Measurements from ENCODE around the gene SLC13A5. TPM values are rescaled to one million over a fixed set of nuclear protein-coding genes. Genes with fewer than 3 reads are reported as not detected.

The SLC13A5 gene
- total RNA-seq, 3 donors from 2014 or later: 0.13 TPM; not detected in 2

DNA sequence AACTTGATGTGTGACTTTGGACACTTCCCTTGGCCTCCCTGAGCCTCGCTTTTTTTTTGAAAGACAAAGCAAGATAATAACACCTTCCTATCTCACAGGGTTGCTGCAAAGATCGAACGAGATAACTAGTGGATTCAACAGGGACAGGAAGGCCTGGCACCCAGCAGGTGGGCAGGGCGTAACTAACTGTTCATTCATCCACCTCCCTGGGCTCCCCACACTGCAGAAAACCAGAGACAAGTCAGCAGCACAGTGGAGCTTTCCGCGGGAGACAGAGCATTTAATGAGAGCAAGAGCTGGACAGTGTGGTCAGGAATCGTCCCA is 28.7 kb downstream of the SLC13A5 start:
- H3K4me3 Mint-ChIP-seq: no peak overlapping the region
- DNase-seq (no peak), ATAC-seq (no peak)
- H3K27me3 Mint-ChIP-seq (ENCODE audit: low read depth): peaks cover 34% of the 10 kb centered on the region
- no peaks in the 10 kb centered on the region for H3K4me1 Mint-ChIP-seq (ENCODE audit: low read depth)
- no peaks in the 10 kb centered on the region for H3K9me3 Mint-ChIP-seq
- no peaks in the 10 kb centered on the region for H3K36me3 Mint-ChIP-seq (ENCODE audit: insufficient read depth)

DNA sequence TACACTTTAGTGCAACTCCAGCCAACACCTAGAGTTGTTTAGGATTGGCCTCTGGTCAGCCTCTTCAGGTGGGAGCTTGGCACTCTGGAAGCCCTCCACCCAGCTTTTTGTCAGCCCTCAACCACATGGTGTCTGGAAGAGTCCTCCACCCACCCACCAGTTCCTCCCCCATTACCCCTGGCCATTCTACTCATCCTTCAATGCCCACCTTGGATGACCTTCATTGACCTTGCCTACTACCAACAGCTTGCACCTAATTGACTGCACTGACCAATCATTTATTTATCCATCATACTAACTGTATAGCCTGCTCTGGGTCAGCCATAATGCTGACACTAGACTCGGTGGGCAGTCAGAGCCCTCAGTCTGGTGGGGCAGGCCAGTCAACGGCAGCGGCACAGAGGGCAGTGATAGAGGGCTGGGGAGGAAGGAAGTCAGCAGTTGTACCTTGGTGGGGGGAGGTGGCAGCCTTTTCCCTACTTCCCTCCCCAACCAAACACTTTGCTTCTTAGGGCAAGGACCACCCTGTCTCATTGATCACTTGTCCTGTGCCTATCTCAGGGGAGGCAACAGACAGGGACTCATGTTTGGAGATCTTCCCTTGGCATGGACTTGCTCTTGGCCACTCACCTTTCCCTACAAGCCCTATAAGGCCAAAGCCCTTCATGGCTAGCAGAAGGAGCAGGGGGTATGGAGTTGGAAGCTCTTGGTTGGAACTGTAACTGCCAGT is 29.3 kb downstream of the SLC13A5 start:
- Mint-ChIP-seq H3K27me3 (ENCODE audit: low read depth) (peaks cover 36% of the 10 kb centered on the region), H3K36me3 (ENCODE audit: insufficient read depth) (no peaks in the 10 kb centered on the region), H3K9me3 (no peaks in the 10 kb centered on the region), H3K4me1 (ENCODE audit: low read depth) (no peaks in the 10 kb centered on the region), H3K4me3 (no peak overlapping the region)
- no peak for DNase-seq
- no peak for ATAC-seq

GRCh38 chr17:6683081-6683684 is 30.0 kb downstream of the SLC13A5 start:
- Mint-ChIP-seq H3K27me3 (ENCODE audit: low read depth) (peaks cover 41% of the 10 kb centered on the region), H3K9me3 (no peaks in the 10 kb centered on the region), H3K36me3 (ENCODE audit: insufficient read depth) (no peaks in the 10 kb centered on the region), H3K4me3 (no peak overlapping the region), H3K4me1 (ENCODE audit: low read depth) (no peaks in the 10 kb centered on the region)
- ATAC-seq (no peak), DNase-seq (no peak)

- Mint-ChIP-seq H3K9me3 (no peaks in the 10 kb centered on the region), H3K4me3 (no peak overlapping the region), H3K36me3 (ENCODE audit: insufficient read depth) (no peaks in the 10 kb centered on the region), H3K4me1 (ENCODE audit: low read depth) (peaks cover 3% of the 10 kb centered on the region), H3K27me3 (ENCODE audit: low read depth) (peaks cover 39% of the 10 kb centered on the region)
- DNase-seq: no peak
- ATAC-seq: no peak
Observed at GRCh38 chr17:6682339-6682738, 30.8 kb downstream of the SLC13A5 start.

DNA sequence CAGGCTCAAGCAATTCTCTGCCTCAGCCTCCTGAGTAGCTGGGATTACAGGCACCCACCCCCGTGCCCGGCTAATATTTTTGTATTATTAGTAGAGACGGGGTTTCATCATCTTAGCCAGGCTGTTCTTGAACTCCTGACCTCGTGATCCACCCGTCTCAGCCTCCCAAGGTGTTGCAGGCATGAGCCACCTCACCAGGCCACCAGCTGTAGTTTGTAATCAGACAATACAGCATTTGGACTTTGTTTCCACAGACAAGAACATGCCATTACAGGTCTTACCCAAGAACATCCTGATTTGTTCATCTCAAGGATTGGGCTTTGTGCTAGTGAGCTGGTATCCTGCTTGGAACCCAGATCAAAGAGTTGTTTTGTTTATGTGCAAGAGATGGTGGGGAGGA is 31.5 kb downstream of the SLC13A5 start:
- Mint-ChIP-seq H3K36me3 (ENCODE audit: insufficient read depth) (no peaks in the 10 kb centered on the region), H3K4me1 (ENCODE audit: low read depth) (peaks cover 3% of the 10 kb centered on the region), H3K9me3 (no peaks in the 10 kb centered on the region), H3K27me3 (ENCODE audit: low read depth) (peaks cover 39% of the 10 kb centered on the region), H3K4me3 (no peak overlapping the region)
- ATAC-seq (no peak), DNase-seq (no peak)

GRCh38 chr17:6681176-6681575 is 32.0 kb downstream of the SLC13A5 start:
- no peaks in the 10 kb centered on the region for H3K9me3 Mint-ChIP-seq
- peaks cover 39% of the 10 kb centered on the region for H3K27me3 Mint-ChIP-seq (ENCODE audit: low read depth)
- DNase-seq (no peak), ATAC-seq (no peak)
- no peak overlapping the region for H3K4me3 Mint-ChIP-seq
- H3K36me3 Mint-ChIP-seq (ENCODE audit: insufficient read depth): no peaks in the 10 kb centered on the region
- H3K4me1 Mint-ChIP-seq (ENCODE audit: low read depth): peaks cover 3% of the 10 kb centered on the region

DNA sequence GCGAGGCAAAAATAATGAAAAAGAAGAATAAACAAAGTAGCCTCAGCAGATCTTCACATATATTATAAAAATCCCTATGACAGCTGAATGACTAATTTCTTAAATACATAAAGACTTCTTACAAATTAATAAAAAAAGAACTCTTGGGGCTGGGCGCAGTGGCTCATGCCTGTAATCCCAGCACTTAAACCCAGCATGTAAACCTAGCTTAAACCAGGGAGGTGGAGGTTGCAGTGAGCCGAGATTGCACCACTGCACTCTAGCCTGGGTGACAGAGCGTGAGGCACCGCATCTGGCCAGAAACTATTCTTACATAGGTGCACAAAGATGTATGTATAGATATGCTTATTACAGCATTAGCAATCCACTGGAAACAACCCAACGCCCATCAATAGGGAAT is 33.9 kb downstream of the SLC13A5 start:
- DNase-seq (no peak), ATAC-seq (no peak)
- Mint-ChIP-seq H3K36me3 (ENCODE audit: insufficient read depth) (no peaks in the 10 kb centered on the region), H3K27me3 (ENCODE audit: low read depth) (peaks cover 33% of the 10 kb centered on the region), H3K9me3 (no peaks in the 10 kb centered on the region), H3K4me3 (no peak overlapping the region), H3K4me1 (ENCODE audit: low read depth) (peaks cover 3% of the 10 kb centered on the region)

DNA sequence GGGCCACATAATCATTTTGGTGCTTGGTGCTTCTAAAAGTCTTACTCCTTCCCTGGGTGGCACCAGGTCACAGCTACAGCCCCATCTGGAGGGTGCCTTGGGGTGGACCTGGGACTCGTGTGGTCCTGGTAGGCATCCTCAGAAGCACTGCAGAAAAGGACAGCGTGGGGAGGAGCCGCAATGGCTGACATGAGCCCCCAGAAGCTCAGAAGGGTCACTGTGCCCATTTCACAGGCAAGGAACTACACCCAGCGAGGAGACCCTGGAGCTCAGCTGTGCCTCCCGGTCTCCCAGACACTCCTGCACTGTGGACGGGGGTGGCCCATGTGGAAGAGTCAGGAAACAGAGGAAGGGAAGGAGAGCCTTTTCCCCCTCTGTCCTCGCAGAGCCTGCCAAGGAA is 35.2 kb downstream of the SLC13A5 start:
- ATAC-seq: no peak

GRCh38 chr17:6677158-6677831 is 35.9 kb downstream of the SLC13A5 start:
- Mint-ChIP-seq H3K27me3 (ENCODE audit: low read depth) (peaks cover 31% of the 10 kb centered on the region), H3K9me3 (no peaks in the 10 kb centered on the region), H3K4me3 (no peak overlapping the region), H3K36me3 (ENCODE audit: insufficient read depth) (no peaks in the 10 kb centered on the region), H3K4me1 (ENCODE audit: low read depth) (peaks cover 3% of the 10 kb centered on the region)
- peak; percentile 32 to 67 for ATAC-seq
- DNase-seq: no peak

More for the DNA sequence above, 35.2 kb downstream of the SLC13A5 start:
- H3K4me3 Mint-ChIP-seq: no peak overlapping the region
- peaks cover 33% of the 10 kb centered on the region for H3K27me3 Mint-ChIP-seq (ENCODE audit: low read depth)
- H3K9me3 Mint-ChIP-seq: no peaks in the 10 kb centered on the region
- H3K36me3 Mint-ChIP-seq (ENCODE audit: insufficient read depth): no peaks in the 10 kb centered on the region
- DNase-seq: no peak
- H3K4me1 Mint-ChIP-seq (ENCODE audit: low read depth): peaks cover 3% of the 10 kb centered on the region

GRCh38 chr17:6676802-6677157 is 36.4 kb downstream of the SLC13A5 start:
- Mint-ChIP-seq H3K4me1 (ENCODE audit: low read depth) (peaks cover 3% of the 10 kb centered on the region), H3K9me3 (no peaks in the 10 kb centered on the region), H3K4me3 (no peak overlapping the region), H3K27me3 (ENCODE audit: low read depth) (peaks cover 26% of the 10 kb centered on the region), H3K36me3 (ENCODE audit: insufficient read depth) (no peaks in the 10 kb centered on the region)
- DNase-seq (no peak), ATAC-seq (no peak)

DNA sequence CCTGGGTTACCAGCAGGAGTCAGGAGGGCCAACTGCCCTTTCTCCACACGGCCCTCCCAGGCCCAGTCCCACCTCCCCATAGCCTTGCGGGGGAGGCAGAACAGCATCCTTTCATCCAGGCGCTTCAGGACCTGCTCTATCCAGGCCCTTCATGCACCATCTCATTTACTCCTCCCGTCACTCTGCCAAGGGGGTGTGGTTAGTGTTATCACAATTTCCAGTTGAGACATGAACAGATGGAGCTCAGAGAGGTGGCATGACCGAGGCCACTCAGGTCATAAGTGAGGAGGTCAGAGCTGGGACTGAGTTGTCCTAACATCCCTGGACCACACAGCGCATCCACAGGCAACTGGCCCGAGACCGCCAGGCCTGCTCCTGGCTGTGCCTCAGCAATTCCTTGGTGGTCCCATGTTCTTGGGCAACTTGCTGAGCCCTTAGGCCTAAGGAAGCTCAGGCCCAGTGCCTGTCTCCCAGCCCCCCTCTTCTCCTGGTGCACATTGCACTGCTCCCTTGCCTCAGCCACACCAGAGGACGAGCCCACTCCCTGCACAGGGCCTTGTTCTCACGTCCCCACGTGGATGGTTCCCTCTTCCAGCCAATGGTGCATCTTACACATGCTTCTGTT is 37.9 kb downstream of the SLC13A5 start:
- H3K27me3 Mint-ChIP-seq (ENCODE audit: low read depth): peaks cover 17% of the 10 kb centered on the region
- DNase-seq: no peak
- H3K9me3 Mint-ChIP-seq: no peaks in the 10 kb centered on the region
- ATAC-seq: no peak
- H3K36me3 Mint-ChIP-seq (ENCODE audit: insufficient read depth): no peaks in the 10 kb centered on the region
- no peak overlapping the region for H3K4me3 Mint-ChIP-seq
- peaks cover 3% of the 10 kb centered on the region for H3K4me1 Mint-ChIP-seq (ENCODE audit: low read depth)

DNA sequence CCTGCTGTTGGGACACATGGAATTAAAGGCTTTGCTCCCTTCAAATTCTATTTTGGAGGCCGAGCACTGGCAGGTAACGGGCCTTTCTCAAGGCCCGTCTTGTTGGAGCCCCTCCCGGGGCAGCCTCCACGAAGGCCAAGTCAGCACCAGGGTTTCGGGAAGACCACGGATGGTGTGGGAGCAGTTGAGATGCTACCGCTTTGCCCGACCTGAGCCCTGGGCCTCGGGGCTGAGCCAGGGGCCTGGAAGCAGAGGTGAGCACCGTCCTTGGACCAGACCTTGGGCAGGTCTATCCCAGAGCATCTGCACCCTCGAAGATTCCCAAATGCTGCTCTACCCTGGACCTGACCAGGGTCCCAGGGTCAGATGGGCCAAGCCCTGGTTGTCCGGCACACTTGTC is 38.6 kb downstream of the SLC13A5 start:
- DNase-seq (no peak), ATAC-seq (no peak)
- Mint-ChIP-seq H3K9me3 (no peaks in the 10 kb centered on the region), H3K4me3 (no peak overlapping the region), H3K4me1 (ENCODE audit: low read depth) (peaks cover 3% of the 10 kb centered on the region), H3K36me3 (ENCODE audit: insufficient read depth) (no peaks in the 10 kb centered on the region), H3K27me3 (ENCODE audit: low read depth) (peaks cover 11% of the 10 kb centered on the region)

DNA sequence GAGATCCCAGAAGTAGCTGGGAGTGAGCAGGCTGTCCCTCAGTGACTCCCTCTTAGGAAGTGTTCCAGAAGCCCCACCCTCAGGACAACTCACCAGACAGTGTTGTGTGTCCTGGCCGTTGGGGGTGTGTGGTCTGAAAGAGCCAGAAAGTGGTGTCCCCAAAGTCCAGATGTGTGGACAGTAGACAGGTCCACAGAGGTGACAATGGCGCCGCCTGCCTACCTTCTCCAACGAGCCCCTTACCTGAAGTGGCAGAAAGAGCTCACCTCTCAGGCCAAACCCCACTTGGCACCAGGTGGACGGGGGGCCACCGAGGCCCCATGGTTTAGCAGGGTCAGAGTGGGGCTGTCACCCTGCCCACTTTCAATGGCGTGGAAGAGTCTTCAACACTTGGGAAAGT is 41.7 kb downstream of the SLC13A5 start:
- no peaks in the 10 kb centered on the region for H3K27me3 Mint-ChIP-seq (ENCODE audit: low read depth)
- H3K4me1 Mint-ChIP-seq (ENCODE audit: low read depth): peaks cover 5% of the 10 kb centered on the region
- no peak for DNase-seq
- no peak for ATAC-seq
- H3K9me3 Mint-ChIP-seq: no peaks in the 10 kb centered on the region
- H3K36me3 Mint-ChIP-seq (ENCODE audit: insufficient read depth): no peaks in the 10 kb centered on the region
- no peak overlapping the region for H3K4me3 Mint-ChIP-seq

DNA sequence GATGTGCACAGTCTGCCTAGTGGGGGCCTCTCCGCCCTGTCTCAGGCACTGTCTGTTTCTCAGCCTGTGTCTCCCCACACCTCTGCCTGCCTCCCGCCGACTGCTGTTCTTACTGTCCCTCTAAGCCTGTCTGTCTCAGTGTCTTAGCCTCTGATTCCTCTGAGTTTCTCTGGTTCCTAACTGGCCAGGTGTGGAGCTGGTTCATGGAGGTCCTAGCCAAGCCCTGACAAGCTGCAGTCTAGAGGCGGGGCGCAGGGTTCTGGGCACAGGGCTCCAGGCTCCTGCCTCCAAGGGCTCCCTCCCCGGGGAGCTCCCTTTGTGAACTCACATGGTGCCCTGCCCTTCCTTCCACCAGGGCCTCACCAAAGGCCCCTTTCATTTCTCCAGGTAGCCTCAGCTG is 42.2 kb downstream of the SLC13A5 start:
- Mint-ChIP-seq H3K4me3 (no peak overlapping the region), H3K9me3 (no peaks in the 10 kb centered on the region), H3K27me3 (ENCODE audit: low read depth) (no peaks in the 10 kb centered on the region), H3K4me1 (ENCODE audit: low read depth) (peaks cover 8% of the 10 kb centered on the region), H3K36me3 (ENCODE audit: insufficient read depth) (no peaks in the 10 kb centered on the region)
- DNase-seq (no peak), ATAC-seq (no peak)

GRCh38 chr17:6670571-6670970 is 42.6 kb downstream of the SLC13A5 start:
- no peak for ATAC-seq
- H3K4me3 Mint-ChIP-seq: no peak overlapping the region

More at GRCh38 chr17:6670571-6670970, 42.6 kb downstream of the SLC13A5 start:
- Mint-ChIP-seq H3K27me3 (ENCODE audit: low read depth) (no peaks in the 10 kb centered on the region), H3K4me1 (ENCODE audit: low read depth) (peaks cover 9% of the 10 kb centered on the region), H3K36me3 (ENCODE audit: insufficient read depth) (no peaks in the 10 kb centered on the region), H3K9me3 (no peaks in the 10 kb centered on the region)
- DNase-seq: no peak
